Fibroblast of lung (primary cell): ENCODE results near the gene WDR31. TPM values are rescaled to one million over a fixed set of nuclear protein-coding genes. Genes with fewer than 3 reads are reported as not detected.

ENCODE experiments used
- DNase-seq, 2 donors: peaks; one replicate each; pipeline versions ENCODE4 v3.0.0 to v3.0.0-alpha.2; 2010; ENCODE audit warnings: low read depth in 2 of 2
- H2AFZ ChIP-seq: 2 replicates; pipeline ENCODE4 v1.5.1; 2012; ENCODE audit warnings: low read length, control low read depth, inconsistent platforms
- H3K27ac ChIP-seq: 2 replicates; pipeline ENCODE4 v1.5.1; 2011; ENCODE audit warnings: low read length, control low read depth; ENCODE audit not compliant: insufficient read depth
- H3K27me3 ChIP-seq: 2 replicates; pipeline ENCODE4 v1.5.1; 2011; ENCODE audit warnings: mild to moderate bottlenecking, low read length; ENCODE audit not compliant: control insufficient read depth, insufficient read depth
- H3K36me3 ChIP-seq: 2 replicates; pipeline ENCODE4 v1.5.1; 2011; ENCODE audit warnings: low read length; ENCODE audit not compliant: control insufficient read depth, insufficient read depth
- H3K4me1 ChIP-seq: 2 replicates; pipeline ENCODE4 v1.5.1; 2011; ENCODE audit warnings: low read length; ENCODE audit not compliant: control insufficient read depth, insufficient read depth; ENCODE audit errors: extremely low read depth
- H3K4me2 ChIP-seq: 2 replicates; pipeline ENCODE4 v1.5.1; 2011; ENCODE audit warnings: low read length, control low read depth; ENCODE audit not compliant: insufficient read depth; ENCODE audit errors: extremely low read depth
- H3K4me3 ChIP-seq, 4 experiments: fragments of 200-600 bp in 1 of 4; sonication (generic) in 1 of 4; replicated peaks in 1 of 4; 2 replicates each; pipeline ENCODE4 v1.5.1; 2011 to 2016; ENCODE audit warnings: low read length in 4 of 4, low read depth in 3 of 4, mild to moderate bottlenecking in 3 of 4, control low read depth in 2 of 4, inconsistent platforms in 1 of 4, mixed read lengths in 1 of 4; ENCODE audit not compliant: insufficient read depth in 1 of 4; ENCODE audit errors: control extremely low read depth in 1 of 4
- H3K79me2 ChIP-seq: 2 replicates; pipeline ENCODE4 v1.5.1; 2012; ENCODE audit warnings: mild to moderate bottlenecking, low read length, inconsistent platforms; ENCODE audit not compliant: control insufficient read depth, insufficient read depth
- H3K9ac ChIP-seq: 2 replicates; pipeline ENCODE4 v1.5.1; 2011; ENCODE audit warnings: mild to moderate bottlenecking, low read length, control low read depth; ENCODE audit not compliant: insufficient read depth
- H3K9me3 ChIP-seq: 2 replicates; pipeline ENCODE4 v1.5.1; 2012; ENCODE audit warnings: low read depth, low read length; ENCODE audit not compliant: control insufficient read depth, insufficient read depth
- H4K20me1 ChIP-seq: 2 replicates; pipeline ENCODE4 v1.5.1; 2011; ENCODE audit warnings: low read length; ENCODE audit not compliant: control insufficient read depth, insufficient read depth; ENCODE audit errors: extremely low read depth
- EZH2 ChIP-seq: IDR thresholded peaks from 2 replicates; pipeline ENCODE4 v1.5.1; 2012; ENCODE audit warnings: low read length, control low read depth, mild to moderate bottlenecking; ENCODE audit errors: missing control alignments
- polyA plus RNA-seq, 2 donors: library from polyadenylated mRNA; depleted of rRNA in 1 of 2; stranded (reverse) in 1 of 2; unstranded in 1 of 2; fragments of >200 nt; gene quantifications; 2 replicates each; pipeline ENCODE4 v1.2.1, GENCODE V29; 2011 to 2012; ENCODE audit warnings: missing spikeins in 1 of 2
- total RNA-seq: library from RNA; depleted of rRNA; stranded (reverse); fragments of >200 nt; gene quantifications from 2 replicates; pipeline ENCODE4 v1.2.1, GENCODE V29; 2014
- TF ChIP-seq, protein P1 (sequence below), 2 donors: IDR thresholded peaks in 1 of 2; conservative IDR thresholded peaks in 1 of 2; 1 replicate in 1 of 2; 2 replicates in 1 of 2; pipeline ENCODE4 v1.5.1; 2011 to 2012; ENCODE audit warnings: low read length in 2 of 2, control low read depth in 1 of 2, inconsistent platforms in 1 of 2, low read depth in 1 of 2, mild to moderate bottlenecking in 1 of 2

The WDR31 gene
- total and polyA plus RNA-seq, 2 donors (not counting 1 experiment from before 2014, with no cell fraction given), result 1.6 to 4.0 TPM

DNA sequence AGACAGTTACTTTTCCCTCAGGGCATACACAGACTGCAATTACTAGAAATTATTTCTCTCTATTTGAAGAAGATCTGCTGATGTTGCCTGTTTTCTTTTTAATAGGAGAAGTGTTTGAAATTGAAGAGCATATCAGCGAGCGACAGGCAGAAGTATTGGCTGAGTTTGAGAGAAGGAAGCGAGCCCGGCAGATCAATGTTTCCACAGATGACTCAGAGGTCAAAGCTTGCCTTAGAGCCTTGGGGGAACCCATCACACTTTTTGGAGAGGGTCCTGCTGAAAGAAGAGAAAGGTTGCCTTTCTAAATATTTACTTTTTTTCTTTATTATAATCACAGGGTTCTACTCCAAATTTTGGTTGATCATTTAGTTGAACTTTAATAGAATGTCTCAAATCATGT is 61.2 kb downstream of the WDR31 start:
- H3K4me3 ChIP-seq, result no peak overlapping the region
- H3K36me3 ChIP-seq, result peaks cover 6% of the 10 kb centered on the region
- H3K27me3 ChIP-seq, result no peaks in the 10 kb centered on the region
- no peak for DNase-seq
- no peak overlapping the region for H3K27ac ChIP-seq
- H4K20me1 ChIP-seq, result no peaks in the 10 kb centered on the region
- peaks cover 24% of the 10 kb centered on the region for H3K79me2 ChIP-seq
- no peak overlapping the region for H3K4me2 ChIP-seq
- no peak overlapping the region for H3K9ac ChIP-seq
- TF ChIP-seq EZH2, result no peak
- TF ChIP-seq, protein P1, sequence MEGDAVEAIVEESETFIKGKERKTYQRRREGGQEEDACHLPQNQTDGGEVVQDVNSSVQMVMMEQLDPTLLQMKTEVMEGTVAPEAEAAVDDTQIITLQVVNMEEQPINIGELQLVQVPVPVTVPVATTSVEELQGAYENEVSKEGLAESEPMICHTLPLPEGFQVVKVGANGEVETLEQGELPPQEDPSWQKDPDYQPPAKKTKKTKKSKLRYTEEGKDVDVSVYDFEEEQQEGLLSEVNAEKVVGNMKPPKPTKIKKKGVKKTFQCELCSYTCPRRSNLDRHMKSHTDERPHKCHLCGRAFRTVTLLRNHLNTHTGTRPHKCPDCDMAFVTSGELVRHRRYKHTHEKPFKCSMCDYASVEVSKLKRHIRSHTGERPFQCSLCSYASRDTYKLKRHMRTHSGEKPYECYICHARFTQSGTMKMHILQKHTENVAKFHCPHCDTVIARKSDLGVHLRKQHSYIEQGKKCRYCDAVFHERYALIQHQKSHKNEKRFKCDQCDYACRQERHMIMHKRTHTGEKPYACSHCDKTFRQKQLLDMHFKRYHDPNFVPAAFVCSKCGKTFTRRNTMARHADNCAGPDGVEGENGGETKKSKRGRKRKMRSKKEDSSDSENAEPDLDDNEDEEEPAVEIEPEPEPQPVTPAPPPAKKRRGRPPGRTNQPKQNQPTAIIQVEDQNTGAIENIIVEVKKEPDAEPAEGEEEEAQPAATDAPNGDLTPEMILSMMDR (conservative IDR thresholded peaks at IDR 0.05 in 1 of 2, IDR thresholded peaks at IDR 0.05 in 1 of 2; ENCODE audit: low read depth in 1 of 2, low read length in 2 of 2), result no peak
- H2AFZ ChIP-seq, result no peak overlapping the region
- H3K4me1 ChIP-seq, result peaks cover 5% of the 10 kb centered on the region
- no peaks in the 10 kb centered on the region for H3K9me3 ChIP-seq

DNA sequence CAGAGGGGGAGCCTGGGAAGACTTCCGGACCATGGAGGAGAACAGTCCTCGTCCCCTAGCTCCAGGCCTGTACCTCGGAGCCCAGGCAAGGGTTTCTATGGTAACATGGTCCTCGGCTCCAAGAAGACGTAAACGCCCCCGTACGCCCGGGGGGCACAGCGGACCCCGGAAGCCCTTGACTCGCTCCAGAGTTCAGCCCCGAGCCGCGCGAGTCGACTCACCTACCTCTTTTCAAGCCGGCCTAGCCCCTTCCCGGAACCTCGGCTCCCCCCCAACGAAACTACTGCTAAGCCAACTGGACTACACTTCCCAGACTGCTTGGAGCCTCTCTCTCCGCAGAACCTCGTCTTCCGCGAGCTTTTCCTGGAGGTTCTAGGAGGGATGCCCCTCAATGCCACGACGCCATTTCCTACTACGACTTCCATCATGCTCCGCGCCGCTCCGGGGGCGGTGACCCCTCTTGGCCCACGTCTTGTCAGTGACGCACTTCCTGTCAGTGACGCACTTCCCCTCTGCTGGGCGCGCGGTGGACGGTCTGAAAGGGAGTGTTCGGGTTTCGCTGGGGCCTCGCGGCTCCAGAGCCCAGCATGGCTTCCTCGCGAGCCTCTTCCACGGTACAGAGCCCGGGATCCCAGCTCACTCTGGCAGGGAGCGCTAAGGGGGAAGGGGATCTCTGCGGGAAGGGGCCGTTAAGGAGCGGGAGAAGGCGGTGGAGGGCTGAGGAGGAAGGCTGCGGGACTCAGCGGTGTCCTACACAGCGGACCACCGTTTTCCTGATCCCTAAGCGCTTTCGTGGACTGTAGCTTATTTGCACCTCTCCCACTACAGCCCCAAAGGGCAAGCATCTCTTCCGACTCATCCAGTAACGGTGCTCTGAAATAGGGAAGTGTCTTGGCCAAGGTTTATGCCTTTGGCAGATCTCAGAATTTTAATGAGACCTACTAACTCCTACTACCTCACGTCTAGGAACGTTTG is 64.6 kb downstream of the WDR31 start, which contains the start of the genes CDC26 and PRPF4:
Gene CDC26 (minus strand): TSS at position 416 of the 975 bp plus-strand sequence. CDS start 3,065 bp downstream, outside the sequence.
Gene PRPF4 (plus strand): TSS at position 502 of the 975 bp plus-strand sequence. CDS start 86 bp downstream, at position 588.
- no peak for TF ChIP-seq EZH2
- TF ChIP-seq, protein P1 (conservative IDR thresholded peaks at IDR 0.05 in 1 of 2, IDR thresholded peaks at IDR 0.05 in 1 of 2; ENCODE audit: low read depth in 1 of 2, low read length in 2 of 2), result no peak
- Histone ChIP-seq H3K9ac (peak within 1 kb of the TSS; percentile 89), H3K36me3 (peaks cover 7% of the 10 kb centered on the region), H3K79me2 (peaks cover 25% of the 10 kb centered on the region), H2AFZ (peak within 1 kb of the TSS; percentile 71), H3K9me3 (no peaks in the 10 kb centered on the region), H3K27me3 (no peaks in the 10 kb centered on the region), H3K4me1 (peaks cover 5% of the 10 kb centered on the region), H3K4me3 (peak within 1 kb of the TSS; percentile 64 to 87 (median 74)), H3K27ac (peak within 1 kb of the TSS; percentile 95), H4K20me1 (no peaks in the 10 kb centered on the region), H3K4me2 (peak within 1 kb of the TSS; percentile 90)
- DNase-seq, result peak; percentile 99

DNA sequence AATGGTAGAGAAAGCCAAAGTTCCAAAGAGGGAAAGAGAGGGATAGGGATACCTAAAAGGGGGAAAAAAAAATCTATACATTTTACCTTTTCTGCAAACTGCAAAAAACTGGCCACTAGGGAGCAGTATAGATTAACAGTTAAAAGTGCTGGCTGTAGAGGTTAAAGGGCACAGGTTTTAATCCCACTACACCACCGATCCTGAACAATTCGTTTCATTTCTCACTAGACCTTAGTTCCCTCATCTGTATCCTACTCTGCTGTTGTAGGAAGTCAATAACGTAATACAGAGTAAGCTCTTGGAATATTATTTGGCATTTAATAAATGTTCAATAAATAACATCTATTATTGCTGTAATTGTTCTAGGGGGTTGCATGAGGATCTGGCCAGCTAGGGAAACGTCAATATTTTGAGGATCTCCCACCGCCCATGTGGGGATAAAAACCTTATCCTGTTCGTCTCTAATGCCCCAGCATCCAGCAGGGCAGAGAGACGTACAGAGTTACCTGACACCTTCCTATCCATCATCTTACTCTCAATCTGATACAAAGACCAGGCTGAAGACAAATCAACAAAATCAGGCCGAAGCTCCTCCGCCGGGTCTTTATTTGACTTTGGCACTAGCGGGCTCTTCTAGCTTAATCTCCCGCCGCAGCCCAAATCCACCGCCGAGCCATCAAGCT is 65.5 kb downstream of the WDR31 start:
- H3K4me1 ChIP-seq, result peaks cover 5% of the 10 kb centered on the region
- peaks cover 2% of the 10 kb centered on the region for H3K36me3 ChIP-seq
- peak overlapping the region; percentile 89 for H3K9ac ChIP-seq
- no peaks in the 10 kb centered on the region for H3K9me3 ChIP-seq
- H3K27ac ChIP-seq, result peak overlapping the region; percentile 95
- H3K79me2 ChIP-seq, result peaks cover 25% of the 10 kb centered on the region
- H2AFZ ChIP-seq, result peak overlapping the region; percentile 54
- H3K4me2 ChIP-seq, result peak overlapping the region; percentile 90
- H4K20me1 ChIP-seq, result no peaks in the 10 kb centered on the region
- TF ChIP-seq EZH2, result no peak
- TF ChIP-seq, protein P1 (conservative IDR thresholded peaks at IDR 0.05 in 1 of 2, IDR thresholded peaks at IDR 0.05 in 1 of 2; ENCODE audit: low read depth in 1 of 2, low read length in 2 of 2), result peak; percentile 47 to 70
- DNase-seq, result peak; percentile 43 to 76
- peak overlapping the region; percentile 64 to 87 (median 74) for H3K4me3 ChIP-seq
- H3K27me3 ChIP-seq, result no peaks in the 10 kb centered on the region
